IPS-20b (cell line): Measurements from ENCODE around the gene PRMT9.

Experiments used
- H3K27ac ChIP-seq: one replicate; pipeline ENCODE4 v1.5.1; 2013; ENCODE audit warnings: low read length
- H3K27me3 ChIP-seq: 2 replicates; pipeline ENCODE4 v1.6.1; 2013; ENCODE audit warnings: mild to moderate bottlenecking, low read length, inconsistent platforms; ENCODE audit not compliant: insufficient read depth
- H3K36me3 ChIP-seq: 2 replicates; pipeline ENCODE4 v1.6.1; 2013; ENCODE audit warnings: low read depth, mild to moderate bottlenecking, inconsistent platforms, low read length, moderate library complexity; ENCODE audit not compliant: insufficient read depth
- H3K4me1 ChIP-seq: 2 replicates; pipeline ENCODE4 v1.6.1; 2013; ENCODE audit warnings: mild to moderate bottlenecking, control low read depth, inconsistent platforms, low read length, moderate library complexity; ENCODE audit not compliant: insufficient read depth
- H3K4me3 ChIP-seq: 2 replicates; pipeline ENCODE4 v1.5.1; 2013; ENCODE audit warnings: mild to moderate bottlenecking, low read length, inconsistent platforms
- H3K9ac ChIP-seq: 2 replicates; pipeline ENCODE4 v1.6.1; 2013; ENCODE audit warnings: low read depth, mild to moderate bottlenecking, inconsistent platforms, low read length, moderate library complexity
- H3K9me3 ChIP-seq: 2 replicates; pipeline ENCODE4 v1.6.1; 2013; ENCODE audit warnings: mild to moderate bottlenecking, low read depth, low read length, inconsistent platforms; ENCODE audit not compliant: insufficient read depth

The PRMT9 gene

DNA sequence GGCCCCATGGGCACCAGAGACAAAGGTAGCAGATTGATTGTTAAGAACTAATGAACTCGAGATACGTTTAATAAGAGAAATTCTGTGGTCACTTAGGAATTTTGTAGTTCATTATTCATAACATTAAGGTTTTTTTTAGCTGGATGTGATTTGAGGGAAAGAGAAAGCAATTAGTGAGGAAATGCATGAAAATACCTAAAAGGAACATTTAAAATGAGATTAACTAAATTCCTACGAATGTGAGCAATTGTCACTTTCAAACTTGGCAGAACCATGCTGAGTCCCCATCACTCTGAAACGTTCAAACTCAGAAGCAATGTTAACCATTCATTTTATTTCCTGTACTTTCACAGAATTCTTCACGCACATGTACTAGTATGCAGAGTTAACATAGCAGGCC, 5.9 kb downstream of the PRMT9 start:
- Histone ChIP-seq H3K4me1 (peaks cover 6% of the 10 kb centered on the region; the same call in 1 of the 2 replicates), H3K27me3 (no peaks in the 10 kb centered on the region), H3K36me3 (peaks cover 17% of the 10 kb centered on the region), H3K9me3 (no peaks in the 10 kb centered on the region), H3K27ac (no peak overlapping the region), H3K9ac (no peak overlapping the region), H3K4me3 (no peak overlapping the region)

DNA sequence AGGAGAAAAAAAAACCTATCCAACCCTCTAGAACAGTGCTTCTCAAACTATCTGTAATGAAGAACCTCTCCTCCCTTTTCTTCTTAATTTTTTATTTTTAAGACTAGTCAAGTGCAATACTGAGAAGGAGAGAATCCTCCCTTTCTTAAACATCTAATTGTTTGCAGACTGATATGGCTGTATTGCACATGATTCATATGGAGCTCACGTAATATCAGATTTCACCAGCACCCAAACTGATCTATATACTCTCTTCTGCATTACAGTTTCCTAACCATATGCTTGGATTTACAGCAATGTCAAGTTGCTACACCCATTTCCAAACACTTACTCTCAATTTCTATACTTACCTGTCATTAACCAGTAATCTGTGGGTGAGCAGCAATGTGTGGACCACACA, 9.5 kb downstream of the PRMT9 start:
- peaks cover 36% of the 10 kb centered on the region for H3K36me3 ChIP-seq
- no peaks in the 10 kb centered on the region for H3K27me3 ChIP-seq
- no peak overlapping the region for H3K4me3 ChIP-seq
- no peak overlapping the region for H3K9ac ChIP-seq
- no peaks in the 10 kb centered on the region for H3K9me3 ChIP-seq
- no peak overlapping the region for H3K27ac ChIP-seq
- no peaks in the 10 kb centered on the region for H3K4me1 ChIP-seq

DNA sequence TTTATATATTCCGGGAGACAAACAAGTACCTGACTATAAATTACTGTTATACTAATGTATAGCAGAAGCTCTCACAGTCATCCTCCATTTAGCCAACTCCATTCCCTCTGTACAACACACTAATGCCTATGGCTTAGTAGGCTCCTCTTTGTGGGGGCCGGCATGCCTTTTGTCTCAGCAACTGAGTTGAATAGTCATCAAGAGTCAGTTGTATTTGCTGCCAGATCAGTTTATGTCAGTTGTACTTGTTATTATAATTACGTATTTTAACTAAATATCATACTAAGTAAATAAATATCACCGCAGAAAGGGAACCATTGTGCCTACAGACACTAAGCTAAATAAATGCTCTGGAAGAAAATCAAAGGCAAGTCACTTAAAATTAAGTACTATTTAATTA, 9.9 kb downstream of the PRMT9 start:
- Histone ChIP-seq H3K9ac (no peak overlapping the region), H3K9me3 (no peaks in the 10 kb centered on the region), H3K4me3 (no peak overlapping the region), H3K27me3 (no peaks in the 10 kb centered on the region), H3K27ac (no peak overlapping the region), H3K36me3 (peaks cover 36% of the 10 kb centered on the region), H3K4me1 (no peaks in the 10 kb centered on the region)

DNA sequence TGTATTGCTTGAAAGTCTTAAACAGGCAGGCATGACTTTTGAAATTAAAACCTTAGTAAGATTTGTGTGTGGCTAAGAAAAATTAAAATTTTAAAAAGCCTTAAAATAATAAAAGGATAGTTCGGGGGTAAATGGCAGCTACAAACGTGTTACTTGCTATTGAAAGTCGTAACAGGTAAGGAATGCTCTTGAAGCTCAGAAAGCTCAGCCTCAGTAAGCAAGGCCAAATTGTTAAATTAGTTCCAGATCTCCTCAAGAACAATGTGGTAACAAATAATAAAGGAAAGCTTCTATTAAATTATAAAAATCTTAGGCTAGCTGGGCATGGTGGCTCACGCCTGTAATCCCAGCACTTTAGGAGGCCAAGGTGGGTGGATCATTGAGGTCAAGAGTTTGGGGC, 25.5 kb downstream of the PRMT9 start:
- H3K36me3 ChIP-seq, result peaks cover 42% of the 10 kb centered on the region
- H3K4me3 ChIP-seq, result no peak overlapping the region
- H3K9ac ChIP-seq, result no peak overlapping the region
- no peaks in the 10 kb centered on the region for H3K9me3 ChIP-seq
- H3K27me3 ChIP-seq, result no peaks in the 10 kb centered on the region
- H3K27ac ChIP-seq, result no peak overlapping the region
- peaks cover 2% of the 10 kb centered on the region; the same call in 1 of the 2 replicates for H3K4me1 ChIP-seq

DNA sequence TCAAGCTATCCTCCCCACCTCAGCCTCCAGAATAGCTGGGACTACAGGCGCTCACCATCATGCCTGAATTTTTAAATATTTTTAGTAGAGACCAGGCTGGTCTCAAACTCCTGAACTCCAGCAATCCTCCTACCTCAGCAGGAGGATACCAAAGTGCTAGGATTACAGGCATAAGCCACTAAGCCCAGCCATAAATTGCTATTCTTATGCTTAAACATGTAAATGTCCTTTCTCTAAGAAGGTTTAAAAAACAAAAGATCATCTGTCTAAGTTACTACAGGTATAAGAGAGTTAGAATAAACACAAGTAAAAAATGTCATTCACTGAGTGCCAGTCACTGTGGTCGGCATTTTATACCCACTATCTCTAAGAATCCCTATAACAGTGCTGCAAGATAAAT, 28.3 kb downstream of the PRMT9 start:
- Histone ChIP-seq H3K36me3 (peaks cover 40% of the 10 kb centered on the region), H3K4me3 (no peak overlapping the region), H3K9me3 (no peaks in the 10 kb centered on the region), H3K27ac (no peak overlapping the region), H3K4me1 (peaks cover 2% of the 10 kb centered on the region; the same call in 1 of the 2 replicates), H3K27me3 (no peaks in the 10 kb centered on the region), H3K9ac (no peak overlapping the region)

DNA sequence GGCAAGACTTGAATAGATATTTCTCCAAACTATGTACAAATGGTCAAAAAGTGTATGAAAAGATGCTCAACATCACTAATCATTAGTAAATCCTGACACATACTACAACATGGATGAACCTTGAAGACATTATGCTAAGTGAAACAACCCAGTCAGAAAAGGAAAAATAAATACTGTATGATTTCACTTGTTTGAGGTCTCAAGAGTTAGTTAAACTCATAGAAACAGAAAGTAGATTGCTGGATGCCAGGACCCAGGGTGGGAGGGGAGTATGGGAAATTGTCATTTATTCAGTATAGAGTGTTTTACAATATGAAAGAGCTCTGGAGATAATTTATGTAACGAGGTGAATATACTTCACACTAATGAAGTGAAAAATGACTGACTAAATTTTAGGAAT, 32.4 kb downstream of the PRMT9 start:
- Histone ChIP-seq H3K9me3 (no peaks in the 10 kb centered on the region), H3K36me3 (peaks cover 23% of the 10 kb centered on the region), H3K4me3 (no peak overlapping the region), H3K27me3 (no peaks in the 10 kb centered on the region), H3K27ac (no peak overlapping the region), H3K4me1 (peaks cover 2% of the 10 kb centered on the region; the same call in 1 of the 2 replicates), H3K9ac (no peak overlapping the region)

DNA sequence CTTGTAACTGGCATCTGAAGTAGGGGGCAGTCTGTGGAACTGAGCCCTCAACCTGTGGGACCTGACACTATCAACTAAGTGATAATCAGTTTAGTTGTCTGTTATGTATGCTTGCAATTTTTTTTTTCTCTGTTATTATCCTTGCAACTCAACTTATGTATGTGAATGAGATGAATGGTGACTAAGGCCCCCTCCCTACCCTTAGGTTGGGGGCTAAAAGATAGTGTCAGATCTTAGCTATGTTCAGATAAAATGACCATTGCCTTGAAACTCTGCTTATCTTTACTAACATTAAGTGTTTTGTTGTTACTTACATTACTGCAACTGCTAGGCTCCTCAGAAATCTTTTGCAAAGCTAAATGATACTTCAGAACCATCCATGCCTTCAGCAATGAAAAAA, 35.3 kb downstream of the PRMT9 start:
- H3K36me3 ChIP-seq, result peaks cover 10% of the 10 kb centered on the region
- H3K9ac ChIP-seq, result no peak overlapping the region
- H3K27me3 ChIP-seq, result no peaks in the 10 kb centered on the region
- H3K9me3 ChIP-seq, result no peaks in the 10 kb centered on the region
- H3K4me1 ChIP-seq, result no peaks in the 10 kb centered on the region
- H3K4me3 ChIP-seq, result no peak overlapping the region
- no peak overlapping the region for H3K27ac ChIP-seq

DNA sequence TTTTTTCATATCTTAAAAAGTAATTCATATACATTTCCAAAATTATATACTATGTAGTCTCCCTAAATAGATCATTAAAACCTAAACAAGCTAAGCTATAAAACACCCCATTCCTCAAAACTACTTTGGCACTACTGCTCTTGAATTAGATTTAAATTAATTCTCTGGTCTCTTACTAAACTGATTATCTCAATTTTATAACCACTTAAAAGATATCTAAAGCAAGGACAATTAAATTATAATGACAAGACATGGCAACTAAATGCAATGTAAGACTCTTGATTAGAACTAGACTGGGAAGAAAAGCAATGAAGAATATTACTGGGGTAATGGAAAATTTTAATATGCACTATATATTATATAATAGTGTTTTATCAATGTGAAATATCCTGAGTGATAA, 38.9 kb downstream of the PRMT9 start:
- Histone ChIP-seq H3K9ac (no peak overlapping the region), H3K4me1 (no peaks in the 10 kb centered on the region), H3K4me3 (no peak overlapping the region), H3K27ac (no peak overlapping the region), H3K27me3 (no peaks in the 10 kb centered on the region), H3K9me3 (no peaks in the 10 kb centered on the region), H3K36me3 (peaks cover 13% of the 10 kb centered on the region)

DNA sequence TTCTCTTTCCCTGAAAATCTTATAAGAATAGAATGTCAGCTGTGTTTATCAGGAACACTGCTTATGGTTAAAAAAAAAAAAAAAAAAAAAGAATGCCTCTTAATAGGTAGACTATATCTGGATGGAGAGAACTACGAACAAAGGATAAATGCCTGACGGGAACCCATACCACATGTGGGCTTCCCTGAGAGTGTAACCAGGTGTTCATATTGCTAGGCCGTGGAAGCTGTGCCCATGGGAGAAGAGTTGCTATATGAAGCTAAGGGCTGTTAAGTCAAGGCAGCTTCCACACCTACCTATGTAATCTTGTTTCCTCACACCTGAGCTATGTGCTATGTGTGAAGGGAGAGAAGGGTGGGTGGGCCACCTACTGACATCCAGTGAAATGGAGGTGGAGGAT, 39.5 kb downstream of the PRMT9 start:
- no peaks in the 10 kb centered on the region for H3K27me3 ChIP-seq
- peaks cover 2% of the 10 kb centered on the region; the same call in 1 of the 2 replicates for H3K4me1 ChIP-seq
- H3K36me3 ChIP-seq, result peaks cover 13% of the 10 kb centered on the region
- H3K27ac ChIP-seq, result no peak overlapping the region
- H3K9ac ChIP-seq, result no peak overlapping the region
- no peaks in the 10 kb centered on the region for H3K9me3 ChIP-seq
- H3K4me3 ChIP-seq, result no peak overlapping the region

DNA sequence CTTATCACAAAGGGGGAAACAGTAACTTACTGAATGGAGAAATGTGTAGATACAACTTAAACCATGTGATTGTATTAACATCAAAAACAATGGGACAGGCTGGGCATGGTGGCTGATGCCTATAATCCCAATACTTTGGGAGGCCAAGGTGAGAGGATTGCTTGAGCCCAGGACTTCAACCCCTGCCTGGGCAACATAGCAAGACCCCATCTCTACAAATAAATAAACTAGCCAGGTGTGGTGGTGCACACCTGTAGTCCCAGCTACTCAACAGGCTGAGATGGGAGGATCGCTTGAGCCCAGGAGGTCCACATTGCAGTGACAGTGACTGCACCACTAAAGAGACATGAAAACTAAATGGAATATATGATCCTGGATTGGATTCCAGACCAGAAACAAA, 40.3 kb downstream of the PRMT9 start:
- Histone ChIP-seq H3K27me3 (no peaks in the 10 kb centered on the region), H3K9ac (no peak overlapping the region), H3K4me3 (no peak overlapping the region), H3K27ac (no peak overlapping the region), H3K9me3 (no peaks in the 10 kb centered on the region), H3K36me3 (peaks cover 13% of the 10 kb centered on the region), H3K4me1 (peaks cover 7% of the 10 kb centered on the region; the same call in 1 of the 2 replicates)

DNA sequence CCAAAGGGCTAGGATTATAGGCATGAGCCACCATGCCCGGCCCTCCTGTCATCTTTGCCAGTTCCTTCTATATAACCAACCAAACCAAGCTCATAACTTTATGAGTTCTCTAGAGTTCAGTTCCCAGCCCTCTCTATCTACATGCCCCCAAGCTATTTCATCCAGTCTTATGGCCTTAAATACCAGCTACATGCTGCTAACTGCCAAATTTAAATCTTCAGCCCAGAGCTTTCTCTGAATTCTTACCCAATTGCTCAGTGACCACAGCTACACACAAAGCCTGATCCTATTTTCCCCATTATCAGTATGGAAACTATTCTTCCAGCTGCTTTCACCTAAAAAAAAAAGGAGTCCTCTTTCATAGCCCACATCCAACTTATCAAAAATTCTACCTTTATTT, 43.6 kb downstream of the PRMT9 start:
- H3K36me3 ChIP-seq, result peaks cover 33% of the 10 kb centered on the region
- peaks cover 16% of the 10 kb centered on the region; the same call in 1 of the 2 replicates for H3K4me1 ChIP-seq
- H3K4me3 ChIP-seq, result no peak overlapping the region
- no peak overlapping the region for H3K27ac ChIP-seq
- H3K27me3 ChIP-seq, result no peaks in the 10 kb centered on the region
- no peak overlapping the region for H3K9ac ChIP-seq
- no peaks in the 10 kb centered on the region for H3K9me3 ChIP-seq

DNA sequence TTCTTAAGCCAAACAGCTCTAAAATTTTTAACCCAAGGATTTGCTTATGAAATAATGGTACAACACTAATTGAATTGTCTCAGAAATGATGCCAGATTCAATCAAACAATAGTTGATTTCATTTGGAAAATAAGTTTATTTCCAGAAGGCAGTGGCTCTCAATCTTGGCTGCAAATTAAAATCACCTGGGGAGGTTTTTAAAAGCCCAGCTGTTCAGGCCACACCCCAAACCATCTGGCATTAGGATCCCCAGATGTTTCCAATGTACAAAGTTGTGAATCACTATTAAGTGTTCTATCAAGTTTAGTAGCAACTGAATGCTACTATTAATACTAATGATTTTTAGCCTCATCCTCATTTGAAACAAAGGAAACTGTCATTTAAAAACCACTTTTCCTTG, 44.6 kb downstream of the PRMT9 start:
- H3K4me3 ChIP-seq, result no peak overlapping the region
- H3K36me3 ChIP-seq, result peaks cover 42% of the 10 kb centered on the region
- no peaks in the 10 kb centered on the region for H3K27me3 ChIP-seq
- H3K4me1 ChIP-seq, result peaks cover 16% of the 10 kb centered on the region; the same call in 1 of the 2 replicates
- H3K9me3 ChIP-seq, result no peaks in the 10 kb centered on the region
- H3K27ac ChIP-seq, result no peak overlapping the region
- no peak overlapping the region for H3K9ac ChIP-seq

DNA sequence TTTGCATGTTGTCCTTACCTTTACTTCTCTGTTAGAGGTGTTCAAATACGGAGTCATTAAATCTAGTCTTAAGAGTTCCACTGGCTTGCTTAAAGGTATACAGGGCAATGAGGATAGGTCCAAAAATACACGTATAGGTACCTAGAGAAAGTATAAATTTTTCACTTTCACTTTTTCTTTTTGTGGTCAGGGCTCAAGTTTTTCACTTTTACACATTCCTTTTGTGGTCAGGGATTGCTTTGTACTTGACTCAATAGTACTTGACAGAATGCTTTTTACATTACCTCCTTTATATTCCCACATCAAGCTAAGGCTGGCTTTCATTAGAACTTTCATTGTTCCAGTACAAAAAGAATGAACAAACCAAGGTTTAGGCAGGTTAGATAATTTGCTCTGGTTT, 45.0 kb downstream of the PRMT9 start:
- H3K27ac ChIP-seq, result no peak overlapping the region
- H3K27me3 ChIP-seq, result no peaks in the 10 kb centered on the region
- no peak overlapping the region for H3K9ac ChIP-seq
- peaks cover 16% of the 10 kb centered on the region; the same call in 1 of the 2 replicates for H3K4me1 ChIP-seq
- peaks cover 46% of the 10 kb centered on the region for H3K36me3 ChIP-seq
- no peak overlapping the region for H3K4me3 ChIP-seq
- no peaks in the 10 kb centered on the region for H3K9me3 ChIP-seq
